Activated T-helper 1 cell treated with anti-CD3 and anti-CD28 coated beads, Interleukin-12 subunit alpha, Interleukin-12 subunit beta, Interleukin-2, Interleukin-4 antibody, amounts not matched to agents 30 ng/mL and 10 ng/mL and 1 ng/mL, durations not matched to agents 14 hours and 24 hours and 36 hours (primary cell): ENCODE data around the gene CD248. TPM values are rescaled to one million over a fixed set of nuclear protein-coding genes. Genes with fewer than 3 reads are reported as not detected.
"Not testable (repeated sequence)": the region's sequence is repeated elsewhere in the genome, so short reads cannot be mapped to it uniquely, and the experiment has no call there.

Experiments
- DNase-seq: peaks from one replicate; pipeline ENCODE4 v3.0.0; 2021; ENCODE audit warnings: low spot score
- H3K27ac Mint-ChIP-seq: one replicate; pipeline ENCODE4 v1.8.0; 2021; ENCODE audit warnings: mild to moderate bottlenecking, mixed read lengths
- H3K27me3 Mint-ChIP-seq: one replicate; pipeline ENCODE4 v1.8.0; 2022; ENCODE audit warnings: mild to moderate bottlenecking, moderate library complexity, mixed read lengths; ENCODE audit not compliant: insufficient read depth
- H3K36me3 Mint-ChIP-seq: one replicate; pipeline ENCODE4 v1.8.0; 2021; ENCODE audit warnings: low read depth, mixed read lengths
- H3K4me1 Mint-ChIP-seq: one replicate; pipeline ENCODE4 v1.8.0; 2021; ENCODE audit warnings: low read depth, mixed read lengths
- H3K4me3 Mint-ChIP-seq: one replicate; pipeline ENCODE4 v1.8.0; 2021; ENCODE audit warnings: mild to moderate bottlenecking, moderate library complexity, mixed read lengths
- H3K9me3 Mint-ChIP-seq: one replicate; pipeline ENCODE4 v1.8.0; 2021; ENCODE audit warnings: mixed read lengths
- intact Hi-C: fragments of 100-400 bp; cut with micrococcal nuclease; formaldehyde crosslinking; loops from one replicate; pipeline ENCODE4 v1.15.1; 2024
- total RNA-seq: library from RNA; stranded (reverse); gene quantifications from 2 replicates; pipeline ENCODE4 v1.2.3, GENCODE V29; 2022

Gene CD248
- total RNA-seq, 1 donor from 2014 or later: not detected

GRCh38 chr11:66283461-66284105 is 33.3 kb downstream of the CD248 start:
- Mint-ChIP-seq H3K9me3 (no peaks in the 10 kb centered on the region), H3K4me1 (peaks cover 29% of the 10 kb centered on the region), H3K27me3 (peaks cover 10% of the 10 kb centered on the region), H3K27ac (peak overlapping the region; percentile 58), H3K4me3 (no peak overlapping the region), H3K36me3 (peaks cover 6% of the 10 kb centered on the region)
- intact Hi-C loops: no loop called here
- DNase-seq: no peak

GRCh38 chr11:66282468-66283455 is 34.1 kb downstream of the CD248 start:
- H3K36me3 Mint-ChIP-seq: peaks cover 6% of the 10 kb centered on the region
- intact Hi-C loops: loop anchor here (1.0 kb wide), 2 partner anchors 14 to 60 kb away; partner anchors contain the start of gene RAB1B
- peaks cover 10% of the 10 kb centered on the region for H3K27me3 Mint-ChIP-seq

GRCh38 chr11:66281776-66282467 is 34.9 kb downstream of the CD248 start:
- no peak for DNase-seq
- peak overlapping the region; percentile 29 for H3K27ac Mint-ChIP-seq
- peaks cover 10% of the 10 kb centered on the region for H3K27me3 Mint-ChIP-seq
- peaks cover 21% of the 10 kb centered on the region for H3K4me1 Mint-ChIP-seq
- peaks cover 8% of the 10 kb centered on the region for H3K36me3 Mint-ChIP-seq
- H3K9me3 Mint-ChIP-seq: no peaks in the 10 kb centered on the region
- intact Hi-C loops: loop anchor here (1.0 kb wide), 2 partner anchors 14 to 60 kb away; partner anchors contain the start of gene RAB1B
- no peak overlapping the region for H3K4me3 Mint-ChIP-seq

More at GRCh38 chr11:66282468-66283455, 34.1 kb downstream of the CD248 start:
- peak; percentile 98 for DNase-seq
- no peak overlapping the region for H3K4me3 Mint-ChIP-seq
- peaks cover 29% of the 10 kb centered on the region for H3K4me1 Mint-ChIP-seq
- H3K9me3 Mint-ChIP-seq: no peaks in the 10 kb centered on the region
- peak overlapping the region; percentile 40 for H3K27ac Mint-ChIP-seq

- H3K27ac Mint-ChIP-seq: no peak overlapping the region
- H3K9me3 Mint-ChIP-seq: no peaks in the 10 kb centered on the region
- no peak overlapping the region for H3K4me3 Mint-ChIP-seq
- H3K36me3 Mint-ChIP-seq: peaks cover 8% of the 10 kb centered on the region
- DNase-seq: no peak
- H3K4me1 Mint-ChIP-seq: peaks cover 18% of the 10 kb centered on the region
- intact Hi-C loops: no loop called here
- H3K27me3 Mint-ChIP-seq: peaks cover 10% of the 10 kb centered on the region
Observed at GRCh38 chr11:66281001-66281400, 35.8 kb downstream of the CD248 start.

GRCh38 chr11:66280428-66280827 is 36.4 kb downstream of the CD248 start:
- Mint-ChIP-seq H3K27ac (no peak overlapping the region), H3K4me3 (no peak overlapping the region), H3K36me3 (peaks cover 12% of the 10 kb centered on the region), H3K9me3 (no peaks in the 10 kb centered on the region), H3K27me3 (peaks cover 10% of the 10 kb centered on the region), H3K4me1 (peaks cover 18% of the 10 kb centered on the region)
- DNase-seq: no peak
- intact Hi-C loops: no loop called here

GRCh38 chr11:66279092-66279734 is 37.6 kb downstream of the CD248 start:
- intact Hi-C loops: no loop called here
- H3K36me3 Mint-ChIP-seq: peaks cover 13% of the 10 kb centered on the region
- peak overlapping the region; percentile 61 for H3K4me3 Mint-ChIP-seq
- DNase-seq: no peak
- H3K4me1 Mint-ChIP-seq: peaks cover 18% of the 10 kb centered on the region
- H3K9me3 Mint-ChIP-seq: no peaks in the 10 kb centered on the region
- H3K27me3 Mint-ChIP-seq: peaks cover 10% of the 10 kb centered on the region
- H3K27ac Mint-ChIP-seq: peak overlapping the region; percentile 72

- H3K4me3 Mint-ChIP-seq: peak overlapping the region; percentile 61
- peaks cover 17% of the 10 kb centered on the region for H3K36me3 Mint-ChIP-seq
- H3K27me3 Mint-ChIP-seq: peaks cover 10% of the 10 kb centered on the region
- H3K4me1 Mint-ChIP-seq: peaks cover 18% of the 10 kb centered on the region
- peak overlapping the region; percentile 48 for H3K27ac Mint-ChIP-seq
- intact Hi-C loops: loop anchor here (1.0 kb wide), 1 partner anchor 10 kb away; the partner anchor contains the start of gene RAB1B
- no peak for DNase-seq
- H3K9me3 Mint-ChIP-seq: no peaks in the 10 kb centered on the region
Observed at GRCh38 chr11:66278363-66279091, 38.3 kb downstream of the CD248 start.

- peak within 1 kb of the TSS; percentile 48 for H3K27ac Mint-ChIP-seq
- H3K4me3 Mint-ChIP-seq: peak within 1 kb of the TSS; percentile 61
- H3K9me3 Mint-ChIP-seq: no peaks in the 10 kb centered on the region
- peak; percentile 51 for DNase-seq
- H3K27me3 Mint-ChIP-seq: peaks cover 10% of the 10 kb centered on the region
- H3K36me3 Mint-ChIP-seq: peaks cover 20% of the 10 kb centered on the region
- H3K4me1 Mint-ChIP-seq: peaks cover 13% of the 10 kb centered on the region
- intact Hi-C loops: loop anchor here (1.0 kb wide), 1 partner anchor 9 kb away; the partner anchor contains the start of gene RAB1B
Observed at GRCh38 chr11:66277471-66278362, 39.1 kb downstream of the CD248 start, which contains the start of gene CNIH2. TSS of gene CNIH2 (plus strand) at chr11:66278175. CDS start at chr11:66278457, 282 bp downstream.

- H3K9me3 Mint-ChIP-seq, H3K27me3 Mint-ChIP-seq, DNase-seq, intact Hi-C loops, H3K4me1 Mint-ChIP-seq, H3K27ac Mint-ChIP-seq: not testable (repeated sequence)
- H3K36me3 Mint-ChIP-seq: peaks cover 20% of the 10 kb centered on the region
- peak overlapping the region; percentile 56 for H3K4me3 Mint-ChIP-seq
Observed at GRCh38 chr11:66277064-66277463, 39.8 kb downstream of the CD248 start.

- H3K27me3 Mint-ChIP-seq, H3K4me1 Mint-ChIP-seq, DNase-seq, H3K27ac Mint-ChIP-seq, intact Hi-C loops, H3K9me3 Mint-ChIP-seq: not testable (repeated sequence)
- peaks cover 20% of the 10 kb centered on the region for H3K36me3 Mint-ChIP-seq
- H3K4me3 Mint-ChIP-seq: peak overlapping the region; percentile 56
Observed at GRCh38 chr11:66276619-66277018, 40.2 kb downstream of the CD248 start.
